Measurements from ENCODE around the gene SPATA20. TPM values are rescaled to one million over a fixed set of nuclear protein-coding genes. Genes with fewer than 3 reads are reported as not detected.

SPATA20 gene
- total RNA-seq, 1 donor from 2014 or later = 22.8 TPM

GRCh38 chr17:50584116-50584515 lies 37.1 kb downstream of the SPATA20 start:
- TF ChIP-seq CTCF (IDR thresholded peaks at IDR 0.05) = no peak
- Mint-ChIP-seq H3K27me3 (ENCODE audit: insufficient read depth, low read depth) (peaks cover 2% of the 10 kb centered on the region), H3K27ac (peak overlapping the region; percentile 62), H3K4me1 (peaks cover 58% of the 10 kb centered on the region), H3K9me3 (no peaks in the 10 kb centered on the region), H3K36me3 (peaks cover 4% of the 10 kb centered on the region), H3K4me3 (peak overlapping the region; percentile 19)
- no peaks in the 10 kb centered on the region for H3K79me2 ChIP-seq (ENCODE audit: low read depth)
- no peak overlapping the region for H2AFZ ChIP-seq (replicated peaks)
- H3K27ac ChIP-seq = no peak overlapping the region
- H4K20me1 ChIP-seq (ENCODE audit: low read depth) = no peaks in the 10 kb centered on the region
- H3K4me2 ChIP-seq = no peak overlapping the region
- peaks cover 34% of the 10 kb centered on the region for H3K4me1 ChIP-seq
- H3K9ac ChIP-seq = no peak overlapping the region
- H3F3A ChIP-seq (ENCODE audit: low read depth) = peaks cover 7% of the 10 kb centered on the region
- no peaks in the 10 kb centered on the region for H3K36me3 ChIP-seq
- no peaks in the 10 kb centered on the region for H3K9me3 ChIP-seq (ENCODE audit: low read depth)
- no peaks in the 10 kb centered on the region for H3K27me3 ChIP-seq
- no peak overlapping the region for H3K4me3 ChIP-seq
- no peak for DNase-seq (ENCODE audit: low spot score)

GRCh38 chr17:50584749-50585148 lies 37.8 kb downstream of the SPATA20 start:
- H3K36me3 ChIP-seq = no peaks in the 10 kb centered on the region
- no peaks in the 10 kb centered on the region for H3K79me2 ChIP-seq (ENCODE audit: low read depth)
- Mint-ChIP-seq H3K36me3 (peaks cover 4% of the 10 kb centered on the region), H3K4me3 (no peak overlapping the region), H3K27me3 (ENCODE audit: insufficient read depth, low read depth) (peaks cover 5% of the 10 kb centered on the region), H3K27ac (peak overlapping the region; percentile 62), H3K9me3 (no peaks in the 10 kb centered on the region), H3K4me1 (peaks cover 61% of the 10 kb centered on the region)
- no peaks in the 10 kb centered on the region for H3K27me3 ChIP-seq
- no peak overlapping the region for H2AFZ ChIP-seq (replicated peaks)
- H3F3A ChIP-seq (ENCODE audit: low read depth) = peaks cover 7% of the 10 kb centered on the region
- TF ChIP-seq CTCF (IDR thresholded peaks at IDR 0.05) (no peak), EZH2phosphoT487 (IDR thresholded peaks at IDR 0.05) (no peak), EZH2 (IDR thresholded peaks at IDR 0.05) (no peak)
- no peak overlapping the region for H3K9ac ChIP-seq
- no peaks in the 10 kb centered on the region for H3K9me3 ChIP-seq (ENCODE audit: low read depth)
- no peak overlapping the region for H3K4me2 ChIP-seq
- DNase-seq (ENCODE audit: low spot score) = no peak
- H3K4me3 ChIP-seq = no peak overlapping the region
- H3K4me1 ChIP-seq = peaks cover 29% of the 10 kb centered on the region
- no peaks in the 10 kb centered on the region for H4K20me1 ChIP-seq (ENCODE audit: low read depth)
- no peak overlapping the region for H3K27ac ChIP-seq

- H3K4me3 ChIP-seq = no peak overlapping the region
- H3F3A ChIP-seq (ENCODE audit: low read depth) = peaks cover 7% of the 10 kb centered on the region
- Mint-ChIP-seq H3K4me3 (no peak overlapping the region), H3K27ac (peak overlapping the region; percentile 14), H3K36me3 (peaks cover 4% of the 10 kb centered on the region), H3K27me3 (ENCODE audit: insufficient read depth, low read depth) (peaks cover 5% of the 10 kb centered on the region), H3K9me3 (no peaks in the 10 kb centered on the region), H3K4me1 (peaks cover 62% of the 10 kb centered on the region)
- H3K9me3 ChIP-seq (ENCODE audit: low read depth) = no peaks in the 10 kb centered on the region
- no peaks in the 10 kb centered on the region for H3K36me3 ChIP-seq
- DNase-seq (ENCODE audit: low spot score) = no peak
- H3K4me2 ChIP-seq = no peak overlapping the region
- H3K9ac ChIP-seq = no peak overlapping the region
- H2AFZ ChIP-seq (replicated peaks) = no peak overlapping the region
- TF ChIP-seq EZH2phosphoT487 (IDR thresholded peaks at IDR 0.05) = no peak
- TF ChIP-seq EZH2 (IDR thresholded peaks at IDR 0.05) = no peak
- no peak for TF ChIP-seq CTCF (IDR thresholded peaks at IDR 0.05)
- H4K20me1 ChIP-seq (ENCODE audit: low read depth) = no peaks in the 10 kb centered on the region
- H3K79me2 ChIP-seq (ENCODE audit: low read depth) = no peaks in the 10 kb centered on the region
- peaks cover 27% of the 10 kb centered on the region for H3K4me1 ChIP-seq
- H3K27ac ChIP-seq = no peak overlapping the region
- H3K27me3 ChIP-seq = no peaks in the 10 kb centered on the region
Measured at GRCh38 chr17:50585346-50585745, 38.4 kb downstream of the SPATA20 start.

Data from neural progenitor cell (in vitro differentiated cells).